SU-DHL-6 (cell line): Measurements from ENCODE around the gene ITGB4.

ENCODE experiments used
- H2AFZ ChIP-seq: fragments of 200-600 bp; sonication (generic); 2 replicates; pipeline ENCODE4 v1.6.1; 2014; ENCODE audit warnings: low read depth, mild to moderate bottlenecking, moderate library complexity, mixed read lengths, antibody characterized with exemption, low read length; ENCODE audit not compliant: severe bottlenecking
- H3F3A ChIP-seq: fragments of 200-600 bp; shearing (Covaris generic); 2 replicates; pipeline ENCODE4 v1.6.0; 2016; ENCODE audit warnings: antibody characterized with exemption, mild to moderate bottlenecking; ENCODE audit not compliant: insufficient read depth
- H3K27ac ChIP-seq: fragments of 200-600 bp; sonication (generic); 2 replicates; pipeline ENCODE4 v1.5.1; 2016; ENCODE audit warnings: low read depth, mild to moderate bottlenecking, low read length, moderate library complexity, mixed read lengths
- H3K27me3 ChIP-seq: fragments of 200-600 bp; sonication (generic), shearing (Covaris generic); 2 replicates; pipeline ENCODE4 v1.6.0; 2014; ENCODE audit warnings: mild to moderate bottlenecking, low read length
- H3K36me3 ChIP-seq: fragments of 200-600 bp; sonication (generic); 2 replicates; pipeline ENCODE4 v1.6.1; 2014; ENCODE audit warnings: mild to moderate bottlenecking, low read length, mixed read lengths
- H3K4me2 ChIP-seq: fragments of 300-600, 200-600 bp; shearing (Covaris generic), sonication (generic); 2 replicates; pipeline ENCODE4 v1.6.0; 2014; ENCODE audit warnings: low read length, low read depth, mild to moderate bottlenecking; ENCODE audit not compliant: poor library complexity, severe bottlenecking
- H3K4me3 ChIP-seq: fragments of 200-600 bp; sonication (generic); 2 replicates; pipeline ENCODE4 v1.5.1; 2014; ENCODE audit warnings: antibody characterized with exemption, low read length, mild to moderate bottlenecking, mixed read lengths; ENCODE audit not compliant: insufficient read depth, poor library complexity, severe bottlenecking
- H3K79me2 ChIP-seq: fragments of 200-600 bp; sonication (generic); 2 replicates; pipeline ENCODE4 v1.6.1; 2014; ENCODE audit warnings: mild to moderate bottlenecking, low read length, moderate library complexity; ENCODE audit not compliant: insufficient read depth
- H3K9ac ChIP-seq: fragments of 200-600 bp; sonication (generic); 2 replicates; pipeline ENCODE4 v1.7.0; 2014; ENCODE audit warnings: mild to moderate bottlenecking, low read length
- H3K9me2 ChIP-seq: fragments of 200-600 bp; sonication (generic); replicated peaks from 2 replicates; pipeline ENCODE4 v1.6.1; 2014; ENCODE audit warnings: low read length; ENCODE audit not compliant: insufficient read depth
- H3K9me3 ChIP-seq: fragments of 200-600 bp; sonication (generic); 2 replicates; pipeline ENCODE4 v1.6.1; 2014; ENCODE audit warnings: low read length, mixed read lengths; ENCODE audit not compliant: insufficient read depth
- H4K20me1 ChIP-seq: fragments of 200-600 bp; sonication (generic); 2 replicates; pipeline ENCODE4 v1.6.1; 2014; ENCODE audit warnings: low read depth, mild to moderate bottlenecking, antibody characterized with exemption, low read length, moderate library complexity, mixed read lengths
- CTCF ChIP-seq: fragments of 200-600 bp; sonication (generic); IDR thresholded peaks from one replicate; pipeline ENCODE4 v1.5.1; 2017; ENCODE audit warnings: antibody characterized with exemption, mild to moderate bottlenecking, low read length, moderate library complexity; ENCODE audit not compliant: insufficient read depth, poor library complexity, severe bottlenecking
- EZH2phosphoT487 ChIP-seq: fragments of 200-600 bp; sonication (generic), shearing (Covaris generic); conservative IDR thresholded peaks from 2 replicates; pipeline ENCODE4 v1.6.1; 2018; ENCODE audit warnings: mild to moderate bottlenecking, antibody characterized with exemption, low read length, moderate library complexity, mixed read lengths

The ITGB4 gene

GRCh38 chr17:75676461-75676860 lies 44.8 kb upstream of the ITGB4 start:
- Histone ChIP-seq H3K27ac (no peak overlapping the region), H3K4me2 (no peak overlapping the region), H3K9me2 (no peaks in the 10 kb centered on the region), H3K9ac (no peak overlapping the region), H2AFZ (no peak overlapping the region), H3K27me3 (no peaks in the 10 kb centered on the region), H3K4me3 (no peak overlapping the region), H3F3A (peaks cover 19% of the 10 kb centered on the region), H3K36me3 (peaks cover 17% of the 10 kb centered on the region), H4K20me1 (no peaks in the 10 kb centered on the region), H3K79me2 (peaks cover 43% of the 10 kb centered on the region), H3K9me3 (no peaks in the 10 kb centered on the region)
- TF ChIP-seq EZH2phosphoT487 (no peak), CTCF (no peak)

- Histone ChIP-seq H3K27me3 (no peaks in the 10 kb centered on the region), H4K20me1 (no peaks in the 10 kb centered on the region), H3K36me3 (peaks cover 8% of the 10 kb centered on the region), H3K27ac (no peak overlapping the region), H3F3A (peaks cover 15% of the 10 kb centered on the region; the same call in 1 of the 2 replicates), H3K9me2 (no peaks in the 10 kb centered on the region), H3K4me3 (no peak overlapping the region), H3K79me2 (peaks cover 52% of the 10 kb centered on the region), H2AFZ (no peak overlapping the region), H3K9ac (no peak overlapping the region), H3K9me3 (no peaks in the 10 kb centered on the region), H3K4me2 (no peak overlapping the region)
- TF ChIP-seq CTCF (no peak), EZH2phosphoT487 (no peak)
These were observed 41.5 kb upstream of the ITGB4 start for GRCh38 chr17:75679706-75680211.

- Histone ChIP-seq H3K4me3 (no peak overlapping the region), H3K9ac (no peak overlapping the region), H4K20me1 (no peaks in the 10 kb centered on the region), H3K27ac (no peak overlapping the region), H3F3A (peaks cover 17% of the 10 kb centered on the region; the same call in 1 of the 2 replicates), H3K36me3 (peaks cover 8% of the 10 kb centered on the region), H2AFZ (no peak overlapping the region), H3K9me3 (no peaks in the 10 kb centered on the region), H3K27me3 (no peaks in the 10 kb centered on the region), H3K9me2 (no peaks in the 10 kb centered on the region), H3K4me2 (no peak overlapping the region), H3K79me2 (peaks cover 48% of the 10 kb centered on the region)
- TF ChIP-seq CTCF (no peak), EZH2phosphoT487 (no peak)
These were observed 40.8 kb upstream of the ITGB4 start for GRCh38 chr17:75680431-75680830.
